PC-9 (cell line): Measurements from ENCODE around the gene MSANTD1.

Experiments used
- EZH2 ChIP-seq: fragments of 200-600 bp; sonication (generic); IDR thresholded peaks from 2 replicates; pipeline ENCODE4 v1.8.0; 2017; ENCODE audit warnings: antibody characterized with exemption, low read depth
- TF ChIP-seq, protein P1 (sequence below): fragments of 200-600 bp; sonication (generic); conservative IDR thresholded peaks from 2 replicates; pipeline ENCODE4 v1.6.1; 2017; ENCODE audit warnings: mixed run types, antibody characterized with exemption, mild to moderate bottlenecking, moderate library complexity

DNA sequence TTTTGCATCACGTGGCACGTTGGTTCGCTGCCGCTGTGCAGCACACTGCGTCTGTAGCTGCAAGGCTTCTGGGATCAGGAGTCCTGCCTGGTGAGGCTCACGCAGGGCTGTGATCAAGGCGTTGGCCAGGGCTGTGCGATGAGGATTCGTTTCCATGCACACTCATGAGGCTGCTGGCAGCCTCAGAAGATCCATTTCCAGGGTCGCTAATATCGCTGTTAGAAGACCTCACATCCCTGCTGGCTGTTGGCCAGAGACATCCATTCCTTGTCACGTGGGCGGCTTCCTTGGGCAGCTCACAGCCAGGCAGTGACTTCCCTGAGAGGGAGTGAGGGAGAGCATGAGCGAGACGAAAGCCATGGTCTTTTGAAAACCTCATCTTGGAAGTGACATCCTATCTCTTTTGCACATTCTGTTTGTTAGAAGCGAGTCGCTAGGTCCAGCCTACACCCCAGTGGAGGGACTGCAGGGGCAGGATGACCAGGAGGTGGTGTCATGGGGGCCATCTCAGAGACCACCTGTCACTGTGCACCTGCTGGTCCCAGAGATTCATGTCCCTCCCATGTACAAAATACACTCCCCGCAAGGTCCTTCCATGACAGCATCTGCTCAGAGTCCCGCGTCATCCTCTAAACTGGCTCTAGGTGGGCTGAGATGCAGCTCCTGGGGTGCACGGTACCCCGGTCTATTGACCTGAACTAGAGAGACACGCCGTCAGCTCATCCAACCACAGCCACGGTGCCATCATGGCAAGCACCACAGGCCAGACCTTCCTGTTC, 56.1 kb downstream of the MSANTD1 start:
- TF ChIP-seq EZH2, result no peak
- TF ChIP-seq, protein P1, sequence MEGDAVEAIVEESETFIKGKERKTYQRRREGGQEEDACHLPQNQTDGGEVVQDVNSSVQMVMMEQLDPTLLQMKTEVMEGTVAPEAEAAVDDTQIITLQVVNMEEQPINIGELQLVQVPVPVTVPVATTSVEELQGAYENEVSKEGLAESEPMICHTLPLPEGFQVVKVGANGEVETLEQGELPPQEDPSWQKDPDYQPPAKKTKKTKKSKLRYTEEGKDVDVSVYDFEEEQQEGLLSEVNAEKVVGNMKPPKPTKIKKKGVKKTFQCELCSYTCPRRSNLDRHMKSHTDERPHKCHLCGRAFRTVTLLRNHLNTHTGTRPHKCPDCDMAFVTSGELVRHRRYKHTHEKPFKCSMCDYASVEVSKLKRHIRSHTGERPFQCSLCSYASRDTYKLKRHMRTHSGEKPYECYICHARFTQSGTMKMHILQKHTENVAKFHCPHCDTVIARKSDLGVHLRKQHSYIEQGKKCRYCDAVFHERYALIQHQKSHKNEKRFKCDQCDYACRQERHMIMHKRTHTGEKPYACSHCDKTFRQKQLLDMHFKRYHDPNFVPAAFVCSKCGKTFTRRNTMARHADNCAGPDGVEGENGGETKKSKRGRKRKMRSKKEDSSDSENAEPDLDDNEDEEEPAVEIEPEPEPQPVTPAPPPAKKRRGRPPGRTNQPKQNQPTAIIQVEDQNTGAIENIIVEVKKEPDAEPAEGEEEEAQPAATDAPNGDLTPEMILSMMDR, result no peak
